ENCODE results near the gene BPHL. TPM values are rescaled to one million over a fixed set of nuclear protein-coding genes. Genes with fewer than 3 reads are reported as not detected.
A peak's percentile ranks its signal among the peaks of the same experiment; 100 is the strongest.

Gene BPHL
- total RNA-seq, 2 experiments from 2014 or later, result 8.4 to 9.5 TPM

DNA sequence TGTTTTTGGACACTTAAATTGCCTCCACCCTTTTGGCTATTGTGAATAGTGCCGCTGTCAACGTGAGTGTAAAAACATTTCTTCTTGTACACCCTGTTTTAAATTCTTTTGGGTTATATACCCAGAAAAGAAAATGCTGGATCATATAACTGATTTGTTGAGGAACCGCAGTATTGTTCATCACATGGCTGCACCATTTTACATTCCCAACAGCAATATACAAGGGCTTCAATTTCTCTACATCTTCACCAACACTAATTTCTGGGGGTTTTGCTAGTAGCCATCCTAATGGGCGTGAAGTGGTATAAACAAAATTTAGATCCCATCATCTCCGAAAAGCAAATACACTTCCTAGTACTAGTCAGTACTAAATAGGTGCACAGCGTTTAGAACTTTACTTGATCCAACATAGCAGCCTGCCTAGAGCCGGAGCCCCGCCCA is 579 bp upstream of the BPHL start:
- Mint-ChIP-seq H3K27ac (peak overlapping the region; percentile 77), H3K4me1 (ENCODE audit: low read depth) (peaks cover 17% of the 10 kb centered on the region), H3K4me3 (peak overlapping the region; percentile 74), H3K36me3 (ENCODE audit: low read depth) (peaks cover 3% of the 10 kb centered on the region), H3K27me3 (no peaks in the 10 kb centered on the region), H3K9me3 (no peaks in the 10 kb centered on the region)
- ChIA-PET CTCF (no interaction called here), POLR2A (interaction anchor here (0.6 kb wide), 1 partner anchor 134 kb away, joined by 3 read pairs; no protein-coding TSS in a partner anchor)
- TF ChIP-seq, protein P1, sequence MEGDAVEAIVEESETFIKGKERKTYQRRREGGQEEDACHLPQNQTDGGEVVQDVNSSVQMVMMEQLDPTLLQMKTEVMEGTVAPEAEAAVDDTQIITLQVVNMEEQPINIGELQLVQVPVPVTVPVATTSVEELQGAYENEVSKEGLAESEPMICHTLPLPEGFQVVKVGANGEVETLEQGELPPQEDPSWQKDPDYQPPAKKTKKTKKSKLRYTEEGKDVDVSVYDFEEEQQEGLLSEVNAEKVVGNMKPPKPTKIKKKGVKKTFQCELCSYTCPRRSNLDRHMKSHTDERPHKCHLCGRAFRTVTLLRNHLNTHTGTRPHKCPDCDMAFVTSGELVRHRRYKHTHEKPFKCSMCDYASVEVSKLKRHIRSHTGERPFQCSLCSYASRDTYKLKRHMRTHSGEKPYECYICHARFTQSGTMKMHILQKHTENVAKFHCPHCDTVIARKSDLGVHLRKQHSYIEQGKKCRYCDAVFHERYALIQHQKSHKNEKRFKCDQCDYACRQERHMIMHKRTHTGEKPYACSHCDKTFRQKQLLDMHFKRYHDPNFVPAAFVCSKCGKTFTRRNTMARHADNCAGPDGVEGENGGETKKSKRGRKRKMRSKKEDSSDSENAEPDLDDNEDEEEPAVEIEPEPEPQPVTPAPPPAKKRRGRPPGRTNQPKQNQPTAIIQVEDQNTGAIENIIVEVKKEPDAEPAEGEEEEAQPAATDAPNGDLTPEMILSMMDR (IDR thresholded peaks at IDR 0.05), result no peak
- DNase-seq, result no peak
- intact Hi-C loops (cut with micrococcal nuclease), result no loop called here
- no peak for ATAC-seq

DNA sequence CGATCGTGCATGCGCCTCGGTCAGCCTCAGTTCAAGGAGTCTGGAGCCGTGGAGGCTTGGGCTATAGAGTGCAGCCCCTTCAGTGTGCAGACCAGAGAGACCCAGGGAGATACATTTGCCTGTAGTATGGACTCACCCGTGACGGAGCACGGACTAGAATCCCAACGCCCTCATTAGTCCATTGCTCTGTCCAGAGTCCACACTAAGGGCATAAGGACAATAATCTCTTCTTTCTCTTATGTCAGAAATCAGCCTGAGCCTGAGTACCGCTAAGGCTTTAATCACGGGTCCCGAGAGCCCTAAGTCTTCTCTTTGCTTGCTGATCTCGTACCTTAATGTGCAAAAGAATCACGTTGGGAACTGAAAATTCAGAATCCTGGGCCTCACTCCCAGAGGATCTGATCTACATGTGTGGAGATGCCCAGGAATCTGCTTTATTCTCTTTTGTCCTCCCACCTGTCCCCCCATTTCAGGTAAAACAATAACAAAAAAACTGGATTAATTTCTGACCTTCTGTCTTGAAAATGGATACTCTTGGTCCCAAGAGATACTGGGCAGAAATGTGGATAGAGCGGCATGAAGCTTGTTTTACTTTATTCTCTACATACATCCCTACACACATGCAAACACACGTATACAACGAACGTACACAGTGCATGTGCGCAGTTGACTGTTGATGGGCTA is 671 bp downstream of the BPHL start:
- Mint-ChIP-seq H3K27me3 (no peaks in the 10 kb centered on the region), H3K9me3 (no peaks in the 10 kb centered on the region), H3K4me1 (ENCODE audit: low read depth) (peaks cover 21% of the 10 kb centered on the region), H3K36me3 (ENCODE audit: low read depth) (peaks cover 2% of the 10 kb centered on the region), H3K27ac (peak overlapping the region; percentile 52), H3K4me3 (peak overlapping the region; percentile 74)
- TF ChIP-seq, protein P1 (IDR thresholded peaks at IDR 0.05), result no peak
- ChIA-PET CTCF (interaction anchor here (0.8 to 8.7 kb wide), 4 partner anchors 11 to 613 kb away, joined by 3 to 92 read pairs (median 3); no protein-coding TSS in a partner anchor), POLR2A (interaction anchor here (0.7 kb wide), 2 partner anchors 900 to 902 kb away, joined by 3 read pairs; a partner anchor contains a TSS)
- intact Hi-C loops (cut with micrococcal nuclease), result no loop called here
- DNase-seq (no peak), ATAC-seq (peak; percentile 14)

DNA sequence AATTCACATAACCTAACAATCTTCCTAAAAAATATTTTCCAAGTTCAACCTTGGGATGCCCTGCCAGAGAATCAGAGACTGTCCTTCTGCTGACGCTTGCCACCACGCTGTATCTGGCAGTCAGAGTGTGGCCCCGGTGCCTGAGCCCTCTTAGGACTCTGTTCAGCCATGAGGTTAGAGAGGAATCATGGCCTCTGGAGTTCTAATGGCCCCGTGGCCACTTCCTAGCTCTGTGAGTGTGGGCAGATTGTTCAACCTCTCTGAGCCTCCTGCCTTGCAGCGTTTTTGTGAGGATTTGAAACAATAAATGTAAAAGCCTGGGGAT is 2.2 kb downstream of the BPHL start:
- ChIA-PET POLR2A (no interaction called here), CTCF (interaction anchor here (1.1 to 8.7 kb wide), 2 partner anchors 129 to 169 kb away, joined by 3 to 92 read pairs; no protein-coding TSS in a partner anchor)
- TF ChIP-seq, protein P1 (IDR thresholded peaks at IDR 0.05), result no peak
- H3K27ac Mint-ChIP-seq, result no peak overlapping the region
- intact Hi-C loops (cut with micrococcal nuclease), result loop anchor here (10.0 kb wide), 1 partner anchor 84 kb away; no protein-coding TSS in a partner anchor
- H3K27me3 Mint-ChIP-seq, result no peaks in the 10 kb centered on the region
- H3K4me3 Mint-ChIP-seq, result no peak overlapping the region
- DNase-seq, result no peak
- no peaks in the 10 kb centered on the region for H3K9me3 Mint-ChIP-seq
- H3K36me3 Mint-ChIP-seq (ENCODE audit: low read depth), result no peaks in the 10 kb centered on the region
- no peak for ATAC-seq
- H3K4me1 Mint-ChIP-seq (ENCODE audit: low read depth), result peaks cover 21% of the 10 kb centered on the region

DNA sequence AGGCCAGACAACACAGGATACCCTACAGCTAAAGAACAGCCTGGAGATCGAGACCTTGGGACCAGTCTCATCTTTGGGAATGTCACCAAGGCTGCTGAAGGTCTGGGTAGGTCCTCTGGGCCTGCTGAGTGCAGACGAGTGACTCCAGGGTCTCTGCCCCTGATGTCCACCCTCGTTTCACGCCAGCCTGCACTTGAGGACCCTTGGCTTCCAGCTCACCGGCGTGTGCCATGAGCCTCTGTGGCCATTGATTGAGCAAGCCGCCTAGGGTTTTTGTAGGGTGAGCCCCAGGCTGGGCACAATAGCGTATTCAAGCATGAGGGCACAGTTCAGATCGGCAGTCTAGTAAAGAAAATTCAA is 4.3 kb downstream of the BPHL start:
- TF ChIP-seq, protein P1 (IDR thresholded peaks at IDR 0.05), result no peak
- ATAC-seq, result no peak
- no peaks in the 10 kb centered on the region for H3K36me3 Mint-ChIP-seq (ENCODE audit: low read depth)
- ChIA-PET POLR2A (no interaction called here), CTCF (interaction anchor here (8.7 kb wide), 1 partner anchor 127 kb away, joined by 92 read pairs; no protein-coding TSS in a partner anchor)
- H3K4me3 Mint-ChIP-seq, result no peak overlapping the region
- H3K9me3 Mint-ChIP-seq, result no peaks in the 10 kb centered on the region
- no peak overlapping the region for H3K27ac Mint-ChIP-seq
- DNase-seq, result no peak
- intact Hi-C loops (cut with micrococcal nuclease), result loop anchor here (10.0 kb wide), 1 partner anchor 82 kb away; no protein-coding TSS in a partner anchor
- peaks cover 15% of the 10 kb centered on the region for H3K4me1 Mint-ChIP-seq (ENCODE audit: low read depth)
- no peaks in the 10 kb centered on the region for H3K27me3 Mint-ChIP-seq

DNA sequence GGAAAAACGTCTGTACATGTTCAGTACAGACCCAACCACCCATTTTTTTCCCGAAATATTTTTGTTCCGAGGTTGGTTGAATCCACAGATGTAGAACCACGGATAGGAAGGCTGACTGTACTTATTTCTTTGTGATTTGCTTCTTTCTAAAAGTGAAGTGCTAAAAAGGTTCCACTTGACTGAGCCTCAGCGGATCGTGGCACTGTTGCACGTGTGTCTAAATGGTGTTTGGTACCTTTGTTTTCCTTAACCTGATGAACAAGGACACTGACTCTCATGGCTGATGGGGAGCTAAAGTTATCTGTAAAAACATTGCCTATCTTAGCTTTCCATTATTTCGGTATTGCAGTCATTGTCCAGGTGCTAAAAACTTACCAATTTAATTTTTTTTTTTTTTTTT is 6.2 kb downstream of the BPHL start:
- Mint-ChIP-seq H3K4me3 (no peak overlapping the region), H3K27me3 (no peaks in the 10 kb centered on the region), H3K4me1 (ENCODE audit: low read depth) (peaks cover 6% of the 10 kb centered on the region), H3K9me3 (no peaks in the 10 kb centered on the region), H3K27ac (no peak overlapping the region), H3K36me3 (ENCODE audit: low read depth) (no peaks in the 10 kb centered on the region)
- intact Hi-C loops (cut with micrococcal nuclease), result loop anchor here (10.0 kb wide), 1 partner anchor 80 kb away; no protein-coding TSS in a partner anchor
- POLR2A ChIA-PET, result no interaction called here
- TF ChIP-seq, protein P1 (IDR thresholded peaks at IDR 0.05), result no peak
- DNase-seq (no peak), ATAC-seq (no peak)
- CTCF ChIA-PET, result interaction anchor here (0.6 to 8.7 kb wide), 4 partner anchors 12 to 135 kb away, joined by 3 to 92 read pairs (median 3); partner anchors contain the start of gene PSMG4

Measured in activated CD8-positive, alpha-beta T cell treated with anti-CD3 and anti-CD28 coated beads for 36 hours (primary cell).